ENCODE measurements around the gene HIPK4. TPM values are rescaled to one million over a fixed set of nuclear protein-coding genes. Genes with fewer than 3 reads are reported as not detected.

HIPK4 gene
- total RNA-seq, 1 experiment from 2014 or later = 0.74 TPM

DNA sequence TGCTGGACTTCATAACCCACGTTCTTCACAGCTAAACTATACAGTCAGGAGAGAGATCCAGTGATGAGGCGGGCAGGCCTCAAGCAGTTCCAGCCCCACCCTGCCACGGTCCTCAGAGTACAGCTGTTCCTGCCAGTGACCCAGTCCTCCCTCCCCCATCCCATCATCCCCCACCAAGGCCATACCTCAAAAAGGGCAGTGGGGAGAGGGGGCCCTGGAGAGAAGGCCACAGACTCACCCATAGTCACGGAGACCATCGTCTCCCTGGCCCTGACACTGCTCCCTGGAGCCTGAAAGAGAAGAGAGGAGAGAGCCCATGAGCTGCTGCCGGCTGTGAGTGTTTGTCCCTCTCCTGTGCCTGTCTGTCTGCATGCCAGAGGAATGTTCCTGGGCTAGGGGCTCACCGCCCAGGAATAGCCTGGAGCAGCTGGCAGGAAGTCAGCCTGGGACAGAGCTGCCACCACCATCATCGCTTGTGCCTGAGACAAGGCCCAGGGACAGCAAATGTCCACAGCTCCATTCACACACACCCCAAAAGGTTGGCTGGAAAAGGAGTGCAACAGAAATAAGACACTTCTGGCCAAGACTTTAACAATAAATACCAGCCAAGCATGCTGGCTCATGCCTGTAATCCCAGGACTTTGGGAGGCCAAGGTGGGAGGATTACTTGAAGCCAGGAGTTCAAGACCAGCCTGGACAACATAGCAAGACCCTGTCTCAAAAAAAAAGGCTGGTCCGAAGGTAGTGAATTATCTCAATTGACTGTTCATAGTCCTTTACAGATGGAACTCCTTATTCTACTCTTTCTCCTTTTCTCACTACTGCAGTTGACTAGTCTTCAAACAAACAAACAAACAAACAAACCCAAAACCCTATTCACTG, 48.1 kb downstream of the HIPK4 start:
- H3K9me3 ChIP-seq (ENCODE audit: control insufficient read depth in 1 of 2, insufficient read depth in 1 of 2, low read depth in 1 of 2, low read length in 2 of 2) = no peaks in the 10 kb centered on the region
- intact Hi-C loops (cut with micrococcal nuclease) = no loop called here
- ChIA-PET RAD21 (ENCODE audit: low non-redundant PET in 1 of 2, low total read pairs in 2 of 2, uncharacterized antibody in 2 of 2, unreplicated experiment in 2 of 2) (no interaction called here), POLR2A (no interaction called here), CTCF (no interaction called here)
- no peak overlapping the region for H2AFZ ChIP-seq (ENCODE audit: low read depth, low read length, poor library complexity, severe bottlenecking)
- H3K27ac ChIP-seq (ENCODE audit: low read depth, low read length) = no peak overlapping the region
- no peak for TF ChIP-seq POLR2A (IDR thresholded peaks at IDR 0.05; ENCODE audit: borderline replicate concordance, extremely low read depth, insufficient read depth, insufficient read length)
- no peak for TF ChIP-seq SP1 (IDR thresholded peaks at IDR 0.05; ENCODE audit: low read depth)
- no peak for TF ChIP-seq EGR1 (IDR thresholded peaks at IDR 0.05; ENCODE audit: low read depth)
- TF ChIP-seq EZH2phosphoT487 (IDR thresholded peaks at IDR 0.05; ENCODE audit: borderline replicate concordance) = no peak
- peaks cover 38% of the 10 kb centered on the region for H3K79me2 ChIP-seq (ENCODE audit: insufficient read depth, low read length)
- ATAC-seq (no peak), DNase-seq (ENCODE audit: low read depth, low spot score) (no peak)
- H3K27me3 ChIP-seq (ENCODE audit: insufficient read depth, low read length) = no peaks in the 10 kb centered on the region
- H3K9ac ChIP-seq (ENCODE audit: low read length) = no peak overlapping the region
- H4K20me1 ChIP-seq (ENCODE audit: insufficient read depth) = no peaks in the 10 kb centered on the region
- no peaks in the 10 kb centered on the region for H3K9me2 ChIP-seq (ENCODE audit: insufficient read depth)
- BruUV-seq (replicated peaks) = no TSS peak
- no peak overlapping the region for H3K4me2 ChIP-seq (ENCODE audit: low read length)
- peaks cover 0 to under 1% of the 10 kb centered on the region in 2 experiments; a peak in 1 of 4 replicates for H3K4me1 ChIP-seq (ENCODE audit: control insufficient read depth in 1 of 2, insufficient read depth in 2 of 2, low read length in 2 of 2)
- peaks cover 0 to 6% of the 10 kb centered on the region in 2 experiments; a peak in 1 of 4 replicates for H3K36me3 ChIP-seq (ENCODE audit: control insufficient read depth in 1 of 2, insufficient read depth in 2 of 2, low read length in 2 of 2)
- no peak overlapping the region for H3K4me3 ChIP-seq (replicated peaks in 1 of 2; ENCODE audit: low read depth in 1 of 2, low read length in 2 of 2)

DNA sequence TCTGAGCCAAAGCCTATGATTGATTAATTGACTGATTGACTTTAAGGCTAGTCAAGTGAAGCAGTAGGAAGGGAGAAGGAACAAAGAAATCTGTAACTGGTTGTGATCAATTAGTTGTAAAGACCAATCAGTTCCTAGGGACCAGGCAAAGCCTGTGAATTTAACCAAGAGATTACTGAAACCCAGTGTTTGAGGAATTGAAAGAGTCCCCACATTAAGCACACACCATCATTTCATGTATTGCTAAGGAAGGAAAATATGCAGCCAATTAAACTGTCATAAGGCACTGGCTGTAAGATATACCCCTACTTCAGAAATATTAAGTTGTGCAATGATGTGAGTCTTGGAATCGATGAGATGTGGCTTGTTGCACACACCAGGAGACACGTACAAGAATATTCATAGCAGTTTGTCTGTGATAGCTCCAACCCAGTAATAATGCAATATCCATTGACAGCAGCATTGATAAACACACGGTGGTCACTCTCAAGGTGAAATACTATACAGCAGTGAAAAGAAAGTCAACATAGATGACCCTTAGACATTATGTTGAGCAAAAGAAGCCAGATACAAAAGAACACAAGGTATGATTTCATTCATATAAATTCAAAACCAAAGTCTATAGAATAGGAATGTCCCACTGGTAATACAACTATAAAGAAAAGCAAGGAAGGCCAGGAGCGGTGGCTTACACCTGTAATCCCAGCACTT, 50.8 kb downstream of the HIPK4 start:
- RAD21 ChIA-PET (ENCODE audit: low non-redundant PET in 1 of 2, low total read pairs in 2 of 2, uncharacterized antibody in 2 of 2, unreplicated experiment in 2 of 2) = no interaction called here
- TF ChIP-seq POLR2AphosphoS5 (IDR thresholded peaks at IDR 0.05; ENCODE audit: low read depth, low read length) = no peak
- TF ChIP-seq, protein P1, sequence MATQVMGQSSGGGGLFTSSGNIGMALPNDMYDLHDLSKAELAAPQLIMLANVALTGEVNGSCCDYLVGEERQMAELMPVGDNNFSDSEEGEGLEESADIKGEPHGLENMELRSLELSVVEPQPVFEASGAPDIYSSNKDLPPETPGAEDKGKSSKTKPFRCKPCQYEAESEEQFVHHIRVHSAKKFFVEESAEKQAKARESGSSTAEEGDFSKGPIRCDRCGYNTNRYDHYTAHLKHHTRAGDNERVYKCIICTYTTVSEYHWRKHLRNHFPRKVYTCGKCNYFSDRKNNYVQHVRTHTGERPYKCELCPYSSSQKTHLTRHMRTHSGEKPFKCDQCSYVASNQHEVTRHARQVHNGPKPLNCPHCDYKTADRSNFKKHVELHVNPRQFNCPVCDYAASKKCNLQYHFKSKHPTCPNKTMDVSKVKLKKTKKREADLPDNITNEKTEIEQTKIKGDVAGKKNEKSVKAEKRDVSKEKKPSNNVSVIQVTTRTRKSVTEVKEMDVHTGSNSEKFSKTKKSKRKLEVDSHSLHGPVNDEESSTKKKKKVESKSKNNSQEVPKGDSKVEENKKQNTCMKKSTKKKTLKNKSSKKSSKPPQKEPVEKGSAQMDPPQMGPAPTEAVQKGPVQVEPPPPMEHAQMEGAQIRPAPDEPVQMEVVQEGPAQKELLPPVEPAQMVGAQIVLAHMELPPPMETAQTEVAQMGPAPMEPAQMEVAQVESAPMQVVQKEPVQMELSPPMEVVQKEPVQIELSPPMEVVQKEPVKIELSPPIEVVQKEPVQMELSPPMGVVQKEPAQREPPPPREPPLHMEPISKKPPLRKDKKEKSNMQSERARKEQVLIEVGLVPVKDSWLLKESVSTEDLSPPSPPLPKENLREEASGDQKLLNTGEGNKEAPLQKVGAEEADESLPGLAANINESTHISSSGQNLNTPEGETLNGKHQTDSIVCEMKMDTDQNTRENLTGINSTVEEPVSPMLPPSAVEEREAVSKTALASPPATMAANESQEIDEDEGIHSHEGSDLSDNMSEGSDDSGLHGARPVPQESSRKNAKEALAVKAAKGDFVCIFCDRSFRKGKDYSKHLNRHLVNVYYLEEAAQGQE (IDR thresholded peaks at IDR 0.05; ENCODE audit: low read depth) = no peak
- no peak for TF ChIP-seq SP1 (IDR thresholded peaks at IDR 0.05; ENCODE audit: low read depth)
- no peak for TF ChIP-seq CBX3 (IDR thresholded peaks at IDR 0.05; ENCODE audit: low read depth)
- TF ChIP-seq, protein P2, sequence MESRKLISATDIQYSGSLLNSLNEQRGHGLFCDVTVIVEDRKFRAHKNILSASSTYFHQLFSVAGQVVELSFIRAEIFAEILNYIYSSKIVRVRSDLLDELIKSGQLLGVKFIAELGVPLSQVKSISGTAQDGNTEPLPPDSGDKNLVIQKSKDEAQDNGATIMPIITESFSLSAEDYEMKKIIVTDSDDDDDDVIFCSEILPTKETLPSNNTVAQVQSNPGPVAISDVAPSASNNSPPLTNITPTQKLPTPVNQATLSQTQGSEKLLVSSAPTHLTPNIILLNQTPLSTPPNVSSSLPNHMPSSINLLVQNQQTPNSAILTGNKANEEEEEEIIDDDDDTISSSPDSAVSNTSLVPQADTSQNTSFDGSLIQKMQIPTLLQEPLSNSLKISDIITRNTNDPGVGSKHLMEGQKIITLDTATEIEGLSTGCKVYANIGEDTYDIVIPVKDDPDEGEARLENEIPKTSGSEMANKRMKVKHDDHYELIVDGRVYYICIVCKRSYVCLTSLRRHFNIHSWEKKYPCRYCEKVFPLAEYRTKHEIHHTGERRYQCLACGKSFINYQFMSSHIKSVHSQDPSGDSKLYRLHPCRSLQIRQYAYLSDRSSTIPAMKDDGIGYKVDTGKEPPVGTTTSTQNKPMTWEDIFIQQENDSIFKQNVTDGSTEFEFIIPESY (IDR thresholded peaks at IDR 0.05; ENCODE audit: extremely low read depth, insufficient replicate concordance, low read length) = no peak
- no peak for TF ChIP-seq FOSL1 (IDR thresholded peaks at IDR 0.05; ENCODE audit: low read depth)
- TF ChIP-seq EZH2phosphoT487 (IDR thresholded peaks at IDR 0.05; ENCODE audit: borderline replicate concordance) = no peak

More for the DNA sequence above, 50.8 kb downstream of the HIPK4 start:
- Histone ChIP-seq H3K4me2 (ENCODE audit: low read length) (no peak overlapping the region), H3K27me3 (ENCODE audit: insufficient read depth, low read length) (no peaks in the 10 kb centered on the region), H3K9me2 (ENCODE audit: insufficient read depth) (no peaks in the 10 kb centered on the region), H3K9me3 (ENCODE audit: control insufficient read depth in 1 of 2, insufficient read depth in 1 of 2, low read depth in 1 of 2, low read length in 2 of 2) (no peaks in the 10 kb centered on the region), H4K20me1 (ENCODE audit: insufficient read depth) (no peaks in the 10 kb centered on the region), H3K79me2 (ENCODE audit: insufficient read depth, low read length) (peaks cover 27% of the 10 kb centered on the region), H3K36me3 (ENCODE audit: control insufficient read depth in 1 of 2, insufficient read depth in 2 of 2, low read length in 2 of 2) (peaks cover 4 to 14% of the 10 kb centered on the region in 2 experiments; a peak in 3 of 4 replicates), H3K27ac (ENCODE audit: low read depth, low read length) (no peak overlapping the region), H3K9ac (ENCODE audit: low read length) (no peak overlapping the region), H3K4me3 (replicated peaks in 1 of 2; ENCODE audit: low read depth in 1 of 2, low read length in 2 of 2) (no peak overlapping the region), H3K4me1 (ENCODE audit: control insufficient read depth in 1 of 2, insufficient read depth in 2 of 2, low read length in 2 of 2) (no peaks in the 10 kb centered on the region), H2AFZ (ENCODE audit: low read depth, low read length, poor library complexity, severe bottlenecking) (no peak overlapping the region)
- DNase-seq (ENCODE audit: low read depth, low spot score) (no peak), ATAC-seq (no peak)
- BruUV-seq (replicated peaks) = TSS peak; percentile 20
- intact Hi-C loops (cut with micrococcal nuclease) = no loop called here
- ChIA-PET CTCF (no interaction called here), POLR2A (no interaction called here)

All from HCT116 (cell line).